GM12878 (cell line): ENCODE results near the gene GARRE1. TPM values are rescaled to one million over a fixed set of nuclear protein-coding genes. Genes with fewer than 3 reads are reported as not detected.

Experiments
- BMI1 ChIP-seq: fragments of 450-650 bp; IDR thresholded peaks from 2 replicates; pipeline ENCODE4 v1.6.1; 2016; ENCODE audit warnings: mild to moderate bottlenecking, moderate library complexity, borderline replicate concordance
- CEBPB ChIP-seq, 2 experiments: fragments of 150-350 bp in 1 of 2; IDR thresholded peaks; 2 replicates each; pipeline ENCODE4 v1.6.1; 2012 to 2014; ENCODE audit warnings: low read depth in 2 of 2, low read length in 2 of 2, borderline replicate concordance in 1 of 2, inconsistent platforms in 1 of 2
- CREM ChIP-seq: IDR thresholded peaks from 2 replicates; pipeline ENCODE4 v1.6.1; 2014; ENCODE audit warnings: antibody characterized with exemption, low read depth
- HCFC1 ChIP-seq: fragments of 150-350 bp; IDR thresholded peaks from 2 replicates; pipeline ENCODE4 v1.6.1; 2014; ENCODE audit warnings: low read length
- HDAC6 ChIP-seq: fragments of 200-600 bp; sonication (generic); IDR thresholded peaks from one replicate; pipeline ENCODE4 v1.8.0; 2017; ENCODE audit warnings: antibody characterized with exemption; ENCODE audit not compliant: unreplicated experiment
- IKZF2 ChIP-seq, 2 experiments: fragments of 450-650 bp; IDR thresholded peaks; 2 replicates each; pipeline ENCODE4 v1.6.1; 2017; ENCODE audit warnings: mild to moderate bottlenecking in 2 of 2, moderate library complexity in 2 of 2
- MEF2B ChIP-seq: fragments of 450-650 bp; IDR thresholded peaks from 2 replicates; pipeline ENCODE4 v1.6.1; 2018; ENCODE audit warnings: mild to moderate bottlenecking, moderate library complexity; ENCODE audit not compliant: partially characterized antibody, poor library complexity, severe bottlenecking
- NBN ChIP-seq: fragments of 450-650 bp; IDR thresholded peaks from 2 replicates; pipeline ENCODE4 v1.6.1; 2016
- NFXL1 ChIP-seq: fragments of 450-650 bp; IDR thresholded peaks from 2 replicates; pipeline ENCODE4 v1.6.1; 2017; ENCODE audit warnings: antibody characterized with exemption, mild to moderate bottlenecking, borderline replicate concordance
- NFYB ChIP-seq: IDR thresholded peaks from 2 replicates; pipeline ENCODE4 v1.6.1; 2011; ENCODE audit warnings: low read depth, mild to moderate bottlenecking, low read length, improper control_type of control experiment, moderate library complexity; ENCODE audit not compliant: insufficient read depth
- NR2C2 ChIP-seq: IDR thresholded peaks from 2 replicates; pipeline ENCODE4 v1.6.1; 2011; ENCODE audit warnings: borderline replicate concordance, low read depth; ENCODE audit not compliant: control insufficient read depth, insufficient read length
- NR2F1 ChIP-seq: fragments of 450-650 bp; conservative IDR thresholded peaks from 2 replicates; pipeline ENCODE4 v1.6.1; 2017; ENCODE audit warnings: mild to moderate bottlenecking
- PAX8 ChIP-seq: fragments of 450-650 bp; IDR thresholded peaks from 2 replicates; pipeline ENCODE4 v1.6.1; 2017; ENCODE audit warnings: mild to moderate bottlenecking, moderate library complexity
- RAD21 ChIP-seq: IDR thresholded peaks from 2 replicates; pipeline ENCODE4 v1.6.1; 2011; ENCODE audit warnings: mild to moderate bottlenecking, low read depth, low read length, moderate library complexity; ENCODE audit not compliant: insufficient read depth
- RUNX3 ChIP-seq: IDR thresholded peaks from 2 replicates; pipeline ENCODE4 v1.6.1; 2012; ENCODE audit warnings: low read length, inconsistent platforms
- SIN3A ChIP-seq: IDR thresholded peaks from 2 replicates; pipeline ENCODE4 v1.6.1; 2012; ENCODE audit warnings: low read depth, low read length, improper control_type of control experiment
- SIX5 ChIP-seq: IDR thresholded peaks from 2 replicates; pipeline ENCODE4 v1.6.1; 2011; ENCODE audit warnings: mild to moderate bottlenecking, low read depth, low read length, moderate library complexity; ENCODE audit not compliant: severe bottlenecking
- SUZ12 ChIP-seq: fragments of 200-600 bp; sonication (generic); IDR thresholded peaks from one replicate; pipeline ENCODE4 v1.6.1; 2018; ENCODE audit warnings: antibody characterized with exemption, mild to moderate bottlenecking; ENCODE audit not compliant: unreplicated experiment
- TAF1 ChIP-seq: IDR thresholded peaks from 2 replicates; pipeline ENCODE4 v1.6.1; 2011; ENCODE audit warnings: mild to moderate bottlenecking, low read depth, low read length, borderline replicate concordance
- ZBTB4 ChIP-seq: fragments of 450-650 bp; formaldehyde crosslinking; IDR thresholded peaks from 2 replicates; pipeline ENCODE4 v1.4.0; 2022; ENCODE audit warnings: mild to moderate bottlenecking, moderate library complexity
- polyA plus RNA-seq, 11 experiments: library from polyadenylated mRNA; depleted of rRNA in 4 of 11; unstranded in 6 of 11; stranded (reverse) in 5 of 11; fragments of >200 nt; fragmentation: Nextera tagmentation in 4 of 11; fragmentation: Illumina TruSeq in 1 of 11; extraction: Ambion mirVana in 4 of 11; extraction: Trizol in 1 of 11; gene quantifications; 1 replicate in 1 of 11; 2 replicates in 10 of 11; pipeline versions ENCODE4 v1.2.1 to v1.2.3, GENCODE V29; 2011 to 2016; ENCODE audit warnings: inconsistent platforms in 2 of 11, missing spikeins in 2 of 11, low read depth in 1 of 11
- total RNA-seq, 4 experiments: library from RNA; depleted of rRNA in 3 of 4; stranded (reverse); fragments of >200 nt in 3 of 4; fragmentation: Illumina TruSeq in 1 of 4; extraction: Trizol in 1 of 4; gene quantifications; 2 replicates each; pipeline versions ENCODE4 v1.2.1 to v1.2.3, GENCODE V29; 2013 to 2021
- TF ChIP-seq, protein P1 (sequence below): IDR thresholded peaks from 2 replicates; pipeline ENCODE4 v1.6.1; 2012; ENCODE audit warnings: low read depth, low read length, improper control_type of control experiment
- TF ChIP-seq, protein P2 (sequence below): IDR thresholded peaks from 2 replicates; pipeline ENCODE4 v1.6.1; 2012; ENCODE audit warnings: improper control_type of control experiment, low read depth, low read length; ENCODE audit not compliant: insufficient replicate concordance

GARRE1 gene
- total and polyA plus RNA-seq, 10 of the 15 experiments (the other 5 are each of a cell fraction or from before 2014, with no cell fraction given), result 1.1 to 9.4 (median 5.1) TPM

DNA sequence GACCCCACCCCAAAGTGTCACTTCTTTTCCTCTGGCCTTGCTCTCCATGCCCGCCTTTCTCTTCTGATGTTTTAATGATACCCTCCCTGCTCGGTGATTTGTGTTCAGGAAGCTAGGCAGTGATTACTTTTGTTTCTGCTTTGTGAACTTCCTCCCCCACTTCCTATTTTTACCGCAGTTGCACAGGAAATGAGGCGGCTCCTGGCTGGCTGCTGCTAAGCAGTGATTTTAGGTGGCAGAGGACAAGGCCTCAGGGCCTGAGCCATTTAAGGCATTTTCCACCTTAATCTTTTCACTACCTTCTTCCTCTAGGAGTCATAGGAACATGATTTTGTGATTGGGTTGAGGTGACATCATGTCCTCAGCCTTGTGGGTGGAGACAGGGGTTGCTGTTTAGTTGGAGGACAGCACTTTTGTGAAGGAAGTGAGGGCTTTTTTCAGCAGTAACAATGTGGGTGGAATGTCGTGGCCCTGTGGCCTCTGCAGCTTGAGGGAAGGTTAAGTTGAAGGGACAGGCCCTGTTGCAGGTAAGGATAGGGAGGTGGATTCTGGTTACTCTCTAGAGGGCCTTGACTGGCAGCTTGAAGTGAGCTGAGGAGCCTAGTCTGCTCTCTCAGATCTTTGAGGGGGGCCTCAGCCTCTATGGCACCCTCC is 15.7 kb downstream of the GARRE1 start (continued):
- TF ChIP-seq, protein P1, sequence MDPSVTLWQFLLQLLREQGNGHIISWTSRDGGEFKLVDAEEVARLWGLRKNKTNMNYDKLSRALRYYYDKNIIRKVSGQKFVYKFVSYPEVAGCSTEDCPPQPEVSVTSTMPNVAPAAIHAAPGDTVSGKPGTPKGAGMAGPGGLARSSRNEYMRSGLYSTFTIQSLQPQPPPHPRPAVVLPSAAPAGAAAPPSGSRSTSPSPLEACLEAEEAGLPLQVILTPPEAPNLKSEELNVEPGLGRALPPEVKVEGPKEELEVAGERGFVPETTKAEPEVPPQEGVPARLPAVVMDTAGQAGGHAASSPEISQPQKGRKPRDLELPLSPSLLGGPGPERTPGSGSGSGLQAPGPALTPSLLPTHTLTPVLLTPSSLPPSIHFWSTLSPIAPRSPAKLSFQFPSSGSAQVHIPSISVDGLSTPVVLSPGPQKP, result no peak
- TF ChIP-seq NR2C2, result no peak
- no peak for TF ChIP-seq NR2F1
- 0 out of 2 replicates have a peak, but pooled peaks have one; percentile 30 for TF ChIP-seq NBN
- TF ChIP-seq, protein P2, sequence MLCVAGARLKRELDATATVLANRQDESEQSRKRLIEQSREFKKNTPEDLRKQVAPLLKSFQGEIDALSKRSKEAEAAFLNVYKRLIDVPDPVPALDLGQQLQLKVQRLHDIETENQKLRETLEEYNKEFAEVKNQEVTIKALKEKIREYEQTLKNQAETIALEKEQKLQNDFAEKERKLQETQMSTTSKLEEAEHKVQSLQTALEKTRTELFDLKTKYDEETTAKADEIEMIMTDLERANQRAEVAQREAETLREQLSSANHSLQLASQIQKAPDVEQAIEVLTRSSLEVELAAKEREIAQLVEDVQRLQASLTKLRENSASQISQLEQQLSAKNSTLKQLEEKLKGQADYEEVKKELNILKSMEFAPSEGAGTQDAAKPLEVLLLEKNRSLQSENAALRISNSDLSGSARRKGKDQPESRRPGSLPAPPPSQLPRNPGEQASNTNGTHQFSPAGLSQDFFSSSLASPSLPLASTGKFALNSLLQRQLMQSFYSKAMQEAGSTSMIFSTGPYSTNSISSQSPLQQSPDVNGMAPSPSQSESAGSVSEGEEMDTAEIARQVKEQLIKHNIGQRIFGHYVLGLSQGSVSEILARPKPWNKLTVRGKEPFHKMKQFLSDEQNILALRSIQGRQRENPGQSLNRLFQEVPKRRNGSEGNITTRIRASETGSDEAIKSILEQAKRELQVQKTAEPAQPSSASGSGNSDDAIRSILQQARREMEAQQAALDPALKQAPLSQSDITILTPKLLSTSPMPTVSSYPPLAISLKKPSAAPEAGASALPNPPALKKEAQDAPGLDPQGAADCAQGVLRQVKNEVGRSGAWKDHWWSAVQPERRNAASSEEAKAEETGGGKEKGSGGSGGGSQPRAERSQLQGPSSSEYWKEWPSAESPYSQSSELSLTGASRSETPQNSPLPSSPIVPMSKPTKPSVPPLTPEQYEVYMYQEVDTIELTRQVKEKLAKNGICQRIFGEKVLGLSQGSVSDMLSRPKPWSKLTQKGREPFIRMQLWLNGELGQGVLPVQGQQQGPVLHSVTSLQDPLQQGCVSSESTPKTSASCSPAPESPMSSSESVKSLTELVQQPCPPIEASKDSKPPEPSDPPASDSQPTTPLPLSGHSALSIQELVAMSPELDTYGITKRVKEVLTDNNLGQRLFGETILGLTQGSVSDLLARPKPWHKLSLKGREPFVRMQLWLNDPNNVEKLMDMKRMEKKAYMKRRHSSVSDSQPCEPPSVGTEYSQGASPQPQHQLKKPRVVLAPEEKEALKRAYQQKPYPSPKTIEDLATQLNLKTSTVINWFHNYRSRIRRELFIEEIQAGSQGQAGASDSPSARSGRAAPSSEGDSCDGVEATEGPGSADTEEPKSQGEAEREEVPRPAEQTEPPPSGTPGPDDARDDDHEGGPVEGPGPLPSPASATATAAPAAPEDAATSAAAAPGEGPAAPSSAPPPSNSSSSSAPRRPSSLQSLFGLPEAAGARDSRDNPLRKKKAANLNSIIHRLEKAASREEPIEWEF, result no peak
- no peak for TF ChIP-seq ZBTB4 (CRISPR knock-in tag)
- TF ChIP-seq SUZ12, result no peak
- TF ChIP-seq CREM, result 0 out of 2 replicates have a peak, but pooled peaks have one; percentile 8
- TF ChIP-seq BMI1, result no peak
- TF ChIP-seq IKZF2 (IDR thresholded peaks at IDR 0.05), result peak; percentile 51 to 54
- 0 out of 2 replicates have a peak, but pooled peaks have one; percentile 41 for TF ChIP-seq NFYB
- TF ChIP-seq SIX5, result no peak
- TF ChIP-seq SIN3A, result no peak
- TF ChIP-seq CEBPB (IDR thresholded peaks at IDR 0.05; ENCODE audit: borderline replicate concordance in 1 of 2, low read depth in 2 of 2, low read length in 2 of 2), result no peak
- no peak for TF ChIP-seq MEF2B
- no peak for TF ChIP-seq RAD21
- TF ChIP-seq TAF1, result no peak
- peak; percentile 85 for TF ChIP-seq RUNX3
- no peak for TF ChIP-seq PAX8
- TF ChIP-seq HCFC1, result no peak
- no peak for TF ChIP-seq HDAC6
- TF ChIP-seq NFXL1, result no peak
